A549 treated with Hydrocortisone at 1 μM for 4 hours (cell line): Measurements from ENCODE around the gene CBX5. TPM values are rescaled to one million over a fixed set of nuclear protein-coding genes. Genes with fewer than 3 reads are reported as not detected.

Source experiments
- total RNA-seq: library from RNA; stranded (reverse); fragments of 200-300 nt; extraction: Qiagen RNA extraction; gene quantifications from 5 replicates; pipeline ENCODE4 v1.2.3, GENCODE V29; 2022

CBX5 gene
- 20.4 to 28.3 TPM (median 25.5 TPM) in 5 replicates for total RNA-seq

GRCh38 chr12:54279632-54280467 is at the start of gene CBX5:
Gene CBX5, minus strand, starts transcription at chr12:54280122. Its CDS starts 22,472 bp downstream, at chr12:54257650.

DNA sequence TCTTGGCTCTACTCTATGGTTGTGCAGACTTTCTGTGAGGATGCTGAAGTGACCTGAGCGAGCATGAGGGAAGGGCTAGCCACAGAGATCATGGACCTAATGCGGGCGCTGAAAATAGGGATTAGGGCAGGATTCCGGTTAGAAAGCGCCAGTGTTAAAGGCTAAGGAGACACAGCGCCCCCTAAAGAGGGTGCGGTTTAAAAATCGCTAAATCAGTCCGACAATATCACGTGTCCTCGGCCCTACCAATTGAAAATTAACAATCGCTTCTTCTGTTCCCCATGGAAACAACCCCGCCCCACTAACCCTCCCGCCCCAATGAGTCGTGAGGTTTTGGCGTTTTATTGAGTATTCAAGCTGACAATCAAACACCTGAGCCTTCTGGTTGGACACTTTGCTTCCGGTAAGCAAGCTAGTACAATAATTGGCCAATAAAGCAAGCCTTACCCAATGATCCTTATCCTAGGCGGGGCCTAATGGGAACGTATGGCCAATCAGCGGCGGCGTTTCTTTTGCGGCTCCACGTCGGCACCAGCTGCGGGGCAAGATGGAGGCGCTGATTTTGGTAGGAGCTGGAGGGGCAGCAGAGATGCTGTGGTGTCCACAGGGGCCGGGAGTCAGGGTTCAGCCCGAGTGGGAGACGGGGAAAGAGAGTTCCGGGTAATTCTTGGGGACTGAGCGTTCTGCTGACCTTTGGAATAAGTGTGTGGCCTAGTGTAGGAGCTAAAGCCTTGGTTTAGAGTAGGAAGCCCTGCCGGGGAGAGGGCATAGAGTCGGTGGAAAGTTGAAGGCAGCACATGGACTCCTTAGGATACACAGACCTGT is 44.9 kb upstream of the CBX5 start, which contains the start of gene COPZ1:
Gene COPZ1, plus strand, starts transcription at position 515 of the 825 bp plus-strand sequence. Its CDS starts 33 bp downstream, at position 548.

DNA sequence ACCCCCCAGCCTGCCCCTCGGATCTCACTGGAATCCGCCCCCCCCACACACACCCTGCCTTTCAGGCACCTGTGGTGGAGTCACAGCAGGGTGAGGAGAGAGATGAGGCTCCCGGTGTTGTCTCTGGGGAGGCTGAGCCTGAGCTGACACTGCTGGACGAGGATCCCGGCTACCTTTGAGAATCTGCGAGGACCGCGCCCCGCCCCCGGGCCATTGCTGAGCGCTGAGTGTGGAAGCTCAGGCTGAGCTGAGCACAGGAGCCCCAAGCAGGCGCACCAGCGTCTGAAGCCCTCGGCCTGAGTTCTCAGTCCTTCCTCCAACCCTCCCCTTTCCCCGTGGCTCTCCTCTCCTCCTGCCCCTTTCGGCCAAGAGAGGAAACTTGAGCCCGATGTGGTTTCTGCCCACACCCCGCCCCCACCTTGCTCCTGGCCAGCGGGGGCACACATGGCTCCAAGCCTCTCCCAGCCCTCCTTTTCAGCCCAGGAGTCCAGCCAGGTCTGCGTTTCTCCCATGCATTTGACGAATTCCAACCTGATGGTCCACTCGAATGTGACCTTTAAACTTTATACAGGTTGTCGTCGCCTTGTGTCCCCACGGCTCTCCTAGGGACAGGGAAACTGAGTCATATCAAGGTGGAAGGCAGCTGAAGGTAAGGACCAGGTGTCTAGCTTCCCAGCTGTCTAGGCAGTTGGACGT is 21.0 kb upstream of the CBX5 start, which contains the start of gene NFE2:
Gene NFE2, minus strand, starts transcription at position 284 of the 696 bp plus-strand sequence. CDS start 5,767 bp downstream, outside the sequence.

DNA sequence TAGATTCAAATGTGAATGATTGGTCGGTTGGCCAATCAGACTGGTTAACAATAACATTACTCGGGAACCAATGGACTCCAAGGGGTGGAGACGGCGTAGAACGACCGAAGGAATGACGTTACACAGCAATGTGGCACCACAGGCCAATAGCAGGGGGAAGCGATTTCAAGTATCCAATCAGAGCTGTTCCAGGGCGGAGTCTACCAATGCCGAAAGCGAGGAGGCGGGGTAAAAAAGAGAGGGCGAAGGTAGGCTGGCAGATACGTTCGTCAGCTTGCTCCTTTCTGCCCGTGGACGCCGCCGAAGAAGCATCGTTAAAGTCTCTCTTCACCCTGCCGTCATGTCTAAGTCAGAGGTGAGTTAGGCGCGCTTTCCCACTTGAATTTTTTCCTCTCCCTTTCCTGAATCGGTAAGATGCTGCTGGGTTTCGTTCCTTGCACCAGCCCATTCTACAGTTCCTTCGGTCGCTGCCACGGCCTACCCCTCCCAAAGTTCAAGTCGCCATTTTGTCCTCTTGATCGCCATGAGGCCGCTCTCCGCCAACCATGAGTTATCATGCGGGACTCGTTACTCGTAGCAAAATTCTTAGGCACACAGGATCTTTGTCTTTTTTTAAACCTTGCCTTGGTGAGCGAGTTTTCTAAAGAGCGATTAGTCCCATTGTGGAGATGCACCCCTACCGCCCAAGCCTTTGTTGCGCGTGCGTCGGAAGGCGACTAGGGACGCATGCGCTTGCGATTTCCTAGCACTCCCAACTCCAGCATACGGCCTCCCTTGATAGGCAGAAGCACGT is 742 bp upstream of the CBX5 start, which contains the start of gene HNRNPA1:
Gene HNRNPA1, plus strand, starts transcription at position 259 of the 793 bp plus-strand sequence. Its CDS starts 82 bp downstream, at position 341.

Other genes with a start within 250 kb of the CBX5 start
- 0.52 to 0.82 TPM (median 0.60 TPM) in 5 replicates for gene HOXC5, start 247.1 kb downstream of the CBX5 start, total RNA-seq
- gene HOXC4, start 226.3 kb downstream of the CBX5 start, total RNA-seq: 2.7 to 3.7 TPM (median 3.2 TPM) in 5 replicates
- 27.3 to 35.2 TPM (median 30.9 TPM) in 5 replicates for gene SMUG1, start 91.1 kb downstream of the CBX5 start, total RNA-seq
- 1,504 to 2,670 TPM (median 1,523 TPM) in 5 replicates for gene HNRNPA1, start 604 bp upstream of the CBX5 start, total RNA-seq
- gene NFE2, start 20.9 kb upstream of the CBX5 start, total RNA-seq: 0.10 TPM in 1 of 5 replicates, not detected in the others
- 206 to 342 TPM (median 221 TPM) in 5 replicates for gene COPZ1, start 45.0 kb upstream of the CBX5 start, total RNA-seq
- gene GPR84, start 84.4 kb upstream of the CBX5 start, total RNA-seq: 0.08 to 0.11 TPM in 2 of 5 replicates, not detected in the others
- 14.3 to 21.7 TPM (median 20.3 TPM) in 5 replicates for gene ZNF385A, start 104.6 kb upstream of the CBX5 start, total RNA-seq
- gene ITGA5, start 139.1 kb upstream of the CBX5 start, total RNA-seq: 213 to 334 TPM (median 292 TPM) in 5 replicates
- not detected in 5 replicates for gene GTSF1, start 193.5 kb upstream of the CBX5 start, total RNA-seq
- not detected in 5 replicates for gene NCKAP1L, start 217.6 kb upstream of the CBX5 start, total RNA-seq